Aorta (tissue), 5 donors: ENCODE data around the gene WNT16. TPM values are rescaled to one million over a fixed set of nuclear protein-coding genes. Genes with fewer than 3 reads are reported as not detected.
"Not testable (repeated sequence)": the region's sequence is repeated elsewhere in the genome, so short reads cannot be mapped to it uniquely, and the experiment has no call there.

Experiments used
- ATAC-seq: fragments of 200-7000 bp; cut with Tn5 transposase; one replicate; pipeline ENCODE4 v1.9.1; 2022; ENCODE audit warnings: moderate library complexity; ENCODE audit not compliant: low FRiP score
- DNase-seq, 2 donors: peaks; one replicate each; pipeline ENCODE4 v3.0.0-alpha.2; 2020
- H3K27ac ChIP-seq, 2 donors: one replicate each; pipeline ENCODE4 v1.5.1; 2013; ENCODE audit warnings: low read length in 2 of 2, mild to moderate bottlenecking in 2 of 2, moderate library complexity in 2 of 2, control low read depth in 1 of 2, inconsistent platforms in 1 of 2, low read depth in 1 of 2
- H3K27me3 ChIP-seq, 2 donors: one replicate each; pipeline ENCODE4 v1.6.1; 2013; ENCODE audit warnings: control low read depth in 1 of 2, low read length in 1 of 2, mild to moderate bottlenecking in 1 of 2, moderate library complexity in 1 of 2; ENCODE audit not compliant: insufficient read depth in 2 of 2, control insufficient read depth in 1 of 2
- H3K36me3 ChIP-seq, 2 donors: one replicate each; pipeline ENCODE4 v1.6.1; 2013; ENCODE audit warnings: control low read depth in 1 of 2, low read length in 1 of 2, mild to moderate bottlenecking in 1 of 2; ENCODE audit not compliant: insufficient read depth in 2 of 2, control insufficient read depth in 1 of 2
- H3K4me1 ChIP-seq, 2 donors: one replicate each; pipeline ENCODE4 v1.6.1; 2013; ENCODE audit warnings: low read length in 2 of 2, control low read depth in 1 of 2, mild to moderate bottlenecking in 1 of 2, moderate library complexity in 1 of 2; ENCODE audit not compliant: insufficient read depth in 2 of 2, control insufficient read depth in 1 of 2
- H3K4me3 ChIP-seq, 2 donors: one replicate each; pipeline ENCODE4 v1.5.1; 2013; ENCODE audit warnings: low read length in 2 of 2, control low read depth in 1 of 2, mild to moderate bottlenecking in 1 of 2
- H3K9me3 ChIP-seq: one replicate; pipeline ENCODE4 v1.6.1; 2013; ENCODE audit warnings: mild to moderate bottlenecking, low read length; ENCODE audit not compliant: control insufficient read depth
- WGBS, 2 donors: extraction: QIAGEN DNeasy Blood & Tissue Kit; methylation state at CpG; one replicate each; pipeline ENCODE4 v1.1.7; 2013; 5-methylcytosine and 5-hydroxymethylcytosine counted together
- intact Hi-C, 2 donors: fragments of 100-400 bp; cut with DNase I; formaldehyde crosslinking; loops; one replicate each; pipeline versions ENCODE4 v1.14.2 to v1.15.0; 2022
- polyA plus RNA-seq, 2 donors: library from polyadenylated mRNA; stranded (reverse); fragments of 200-250 nt; gene quantifications; one replicate each; pipeline ENCODE4 v1.2.3, GENCODE V29; 2013
- total RNA-seq, 2 donors: library from RNA; stranded (reverse); fragmentation: NEBNext Ultra II Directional; extraction: Animal tissue kit (Norgen Biotek cat#: 25700); gene quantifications; one replicate each; pipeline ENCODE4 v1.2.1, GENCODE V29; 2021
- donor health status: healthy with polysubstance abuse.
- donor health status: Bipolar disorder and iron deficiency.
- donor health status: DM: no; HTN: no; CAD: no.
- donor health status: DM: no; HTN: no; CAD: no.
- donor health status: DM: yes; HTN: yes; CAD: no.

WNT16 gene
- total and polyA plus RNA-seq, 4 donors: not detected

- Histone ChIP-seq H3K27me3 (no peaks in the 10 kb centered on the region), H3K4me3 (no peak overlapping the region), H3K27ac (no peak overlapping the region), H3K4me1 (peaks cover 2% of the 10 kb centered on the region in 2 donors), H3K9me3 (no peaks in the 10 kb centered on the region), H3K36me3 (peaks cover 0 to 9% of the 10 kb centered on the region in 2 donors)
- intact Hi-C loops: no loop called here
- no peak for DNase-seq
- ATAC-seq: no peak
Observed at GRCh38 chr7:121288894-121289293, 39.9 kb upstream of the WNT16 start.

GRCh38 chr7:121289930-121290329 is 38.9 kb upstream of the WNT16 start:
- ATAC-seq, H3K4me1 ChIP-seq, H3K27me3 ChIP-seq, H3K9me3 ChIP-seq, H3K4me3 ChIP-seq, H3K27ac ChIP-seq, H3K36me3 ChIP-seq, DNase-seq, intact Hi-C loops: not testable (repeated sequence)
- WGBS, 2 donors: 97% methylated on average over 5 of the region's 5 CpGs

GRCh38 chr7:121294448-121294992 is 34.3 kb upstream of the WNT16 start:
- peaks cover 0 to 5% of the 10 kb centered on the region in 2 donors for H3K36me3 ChIP-seq
- no peak for ATAC-seq
- intact Hi-C loops: no loop called here
- no peak for DNase-seq
- H3K9me3 ChIP-seq: no peaks in the 10 kb centered on the region
- H3K27ac ChIP-seq: no peak overlapping the region
- H3K4me1 ChIP-seq: no peaks in the 10 kb centered on the region
- WGBS, 2 donors: 85 to 93% methylated on average over 2 of the region's 2 CpGs
- no peaks in the 10 kb centered on the region for H3K27me3 ChIP-seq
- H3K4me3 ChIP-seq: no peak overlapping the region

GRCh38 chr7:121297843-121298242 is 31.0 kb upstream of the WNT16 start:
- intact Hi-C loops: no loop called here
- 44 to 52% methylated on average over 2 of the region's 2 CpGs for WGBS, 2 donors
- no peaks in the 10 kb centered on the region for H3K4me1 ChIP-seq
- peaks cover 2% of the 10 kb centered on the region in 2 donors for H3K36me3 ChIP-seq
- DNase-seq: no peak
- no peaks in the 10 kb centered on the region for H3K9me3 ChIP-seq
- no peaks in the 10 kb centered on the region for H3K27me3 ChIP-seq
- H3K4me3 ChIP-seq: no peak overlapping the region
- ATAC-seq: no peak
- H3K27ac ChIP-seq: no peak overlapping the region

GRCh38 chr7:121298831-121299239 is 30.0 kb upstream of the WNT16 start:
- 68 to 73% methylated on average over 2 of the region's 2 CpGs for WGBS, 2 donors
- H3K4me1 ChIP-seq: no peaks in the 10 kb centered on the region
- no peaks in the 10 kb centered on the region for H3K9me3 ChIP-seq
- no peak for ATAC-seq
- H3K27me3 ChIP-seq: no peaks in the 10 kb centered on the region
- H3K36me3 ChIP-seq: peaks cover 2% of the 10 kb centered on the region in 2 donors
- no peak overlapping the region for H3K27ac ChIP-seq
- no peak for DNase-seq
- no peak overlapping the region for H3K4me3 ChIP-seq
- intact Hi-C loops: no loop called here

- H3K27me3 ChIP-seq: no peaks in the 10 kb centered on the region
- H3K27ac ChIP-seq: no peak overlapping the region
- intact Hi-C loops: no loop called here
- no peaks in the 10 kb centered on the region for H3K4me1 ChIP-seq
- WGBS, 2 donors: 94 to 97% methylated on average over 2 of the region's 2 CpGs
- no peak for ATAC-seq
- no peaks in the 10 kb centered on the region for H3K9me3 ChIP-seq
- H3K4me3 ChIP-seq: no peak overlapping the region
- peaks cover 0 to 2% of the 10 kb centered on the region in 2 donors for H3K36me3 ChIP-seq
- no peak for DNase-seq
Observed at GRCh38 chr7:121300685-121301420, 27.9 kb upstream of the WNT16 start.

GRCh38 chr7:121301446-121302213 is 27.2 kb upstream of the WNT16 start:
- no peaks in the 10 kb centered on the region for H3K27me3 ChIP-seq
- peaks cover 0 to 2% of the 10 kb centered on the region in 2 donors for H3K36me3 ChIP-seq
- no peak overlapping the region for H3K4me3 ChIP-seq
- no peak overlapping the region for H3K27ac ChIP-seq
- H3K9me3 ChIP-seq: no peaks in the 10 kb centered on the region
- intact Hi-C loops: no loop called here
- 74 to 77% methylated on average over 9 of the region's 9 CpGs for WGBS, 2 donors
- DNase-seq (no peak), ATAC-seq (no peak)
- no peaks in the 10 kb centered on the region for H3K4me1 ChIP-seq

- 96% methylated on average over 8 of the region's 8 CpGs for WGBS, 2 donors
- Histone ChIP-seq H3K9me3 (no peaks in the 10 kb centered on the region), H3K36me3 (peaks cover 0 to 2% of the 10 kb centered on the region in 2 donors), H3K4me3 (no peak overlapping the region), H3K27me3 (no peaks in the 10 kb centered on the region), H3K4me1 (no peaks in the 10 kb centered on the region), H3K27ac (no peak overlapping the region)
- intact Hi-C loops: no loop called here
- DNase-seq: no peak
- ATAC-seq: no peak
Observed at GRCh38 chr7:121302214-121302745, 26.5 kb upstream of the WNT16 start.
